GM19099 (cell line): Measurements from ENCODE around the gene INTS11.

Source experiments
- POLR2A ChIP-seq: IDR thresholded peaks from 3 replicates; pipeline ENCODE4 v1.6.1; 2011; ENCODE audit warnings: low read depth; ENCODE audit not compliant: insufficient read length; ENCODE audit errors: extremely low read depth

The INTS11 gene

GRCh38 chr1:1287288-1288110, 37.0 kb downstream of the INTS11 start:
- TF ChIP-seq POLR2A: no peak

GRCh38 chr1:1286313-1287261, 37.9 kb downstream of the INTS11 start:
- no peak for TF ChIP-seq POLR2A

- TF ChIP-seq POLR2A: no peak
Observed at GRCh38 chr1:1285611-1286311, 38.7 kb downstream of the INTS11 start.

- TF ChIP-seq POLR2A: no peak
Observed at GRCh38 chr1:1285102-1285571, 39.3 kb downstream of the INTS11 start.

- TF ChIP-seq POLR2A: no peak
Observed at GRCh38 chr1:1284221-1285101, 40.0 kb downstream of the INTS11 start.

- no peak for TF ChIP-seq POLR2A
Observed at GRCh38 chr1:1283821-1284220, 40.6 kb downstream of the INTS11 start.

- TF ChIP-seq POLR2A: no peak
Observed at GRCh38 chr1:1282998-1283397, 41.5 kb downstream of the INTS11 start.

GRCh38 chr1:1281533-1282321, 42.7 kb downstream of the INTS11 start:
- TF ChIP-seq POLR2A: no peak

- TF ChIP-seq POLR2A: no peak
Observed at GRCh38 chr1:1280782-1281481, 43.5 kb downstream of the INTS11 start.

GRCh38 chr1:1279028-1279427, 45.4 kb downstream of the INTS11 start:
- TF ChIP-seq POLR2A: no peak

- TF ChIP-seq POLR2A: no peak
Observed at GRCh38 chr1:1278620-1279019, 45.8 kb downstream of the INTS11 start.

- TF ChIP-seq POLR2A: no peak
Observed at GRCh38 chr1:1275836-1276235, 48.6 kb downstream of the INTS11 start.
